Activated B cell treated with CpG ODN at 0.5 μM for 24 hours (primary cell): ENCODE measurements around the gene APCDD1L. TPM values are rescaled to one million over a fixed set of nuclear protein-coding genes. Genes with fewer than 3 reads are reported as not detected.
"Not testable (repeated sequence)": the region's sequence is repeated elsewhere in the genome, so short reads cannot be mapped to it uniquely, and the experiment has no call there.

Source experiments
- ATAC-seq: fragments of 200-7000 bp; cut with Tn5 transposase; one replicate; pipeline ENCODE4 v1.10.0; 2021; ENCODE audit warnings: low read depth, mild to moderate bottlenecking, moderate library complexity
- CTCF ChIA-PET: fragments of 350-600 bp; sonication (Branson Sonifier 250); formaldehyde crosslinking; loops from one replicate; lab custom pipeline; 2021; ENCODE audit warnings: antibody characterized with exemption; lab: Charles Lee
- POLR2A ChIA-PET: fragments of 350-600 bp; sonication (Branson Sonifier 250); formaldehyde crosslinking; loops from one replicate; lab custom pipeline; 2021; ENCODE audit warnings: antibody characterized with exemption; lab: Charles Lee
- DNase-seq: peaks from one replicate; pipeline ENCODE4 v3.0.0; 2022
- H3K27ac Mint-ChIP-seq: one replicate; pipeline ENCODE4 v1.8.0; 2020; ENCODE audit warnings: mixed read lengths
- H3K27me3 Mint-ChIP-seq: one replicate; pipeline ENCODE4 v1.8.0; 2021; ENCODE audit warnings: mixed read lengths
- H3K36me3 Mint-ChIP-seq: one replicate; pipeline ENCODE4 v1.8.0; 2021; ENCODE audit warnings: low read depth, mixed read lengths
- H3K4me1 Mint-ChIP-seq: one replicate; pipeline ENCODE4 v1.8.0; 2021; ENCODE audit warnings: mixed read lengths
- H3K4me3 Mint-ChIP-seq: one replicate; pipeline ENCODE4 v1.8.0; 2020; ENCODE audit warnings: mild to moderate bottlenecking, mixed read lengths
- H3K9me3 Mint-ChIP-seq: one replicate; pipeline ENCODE4 v1.8.0; 2020; ENCODE audit warnings: mixed read lengths
- intact Hi-C: fragments of 100-400 bp; cut with micrococcal nuclease; formaldehyde crosslinking; loops from one replicate; pipeline ENCODE4 v1.15.1; 2024
- total RNA-seq: library from RNA; stranded (reverse); gene quantifications from 2 replicates; pipeline ENCODE4 v1.2.3, GENCODE V29; 2022
- TF ChIP-seq, protein P1 (sequence below): fragments of 200-600 bp; IDR thresholded peaks from one replicate; pipeline ENCODE4 v1.8.0; 2022; ENCODE audit warnings: antibody characterized with exemption, mild to moderate bottlenecking

APCDD1L gene
- total RNA-seq, 1 donor from 2014 or later, result not detected

DNA sequence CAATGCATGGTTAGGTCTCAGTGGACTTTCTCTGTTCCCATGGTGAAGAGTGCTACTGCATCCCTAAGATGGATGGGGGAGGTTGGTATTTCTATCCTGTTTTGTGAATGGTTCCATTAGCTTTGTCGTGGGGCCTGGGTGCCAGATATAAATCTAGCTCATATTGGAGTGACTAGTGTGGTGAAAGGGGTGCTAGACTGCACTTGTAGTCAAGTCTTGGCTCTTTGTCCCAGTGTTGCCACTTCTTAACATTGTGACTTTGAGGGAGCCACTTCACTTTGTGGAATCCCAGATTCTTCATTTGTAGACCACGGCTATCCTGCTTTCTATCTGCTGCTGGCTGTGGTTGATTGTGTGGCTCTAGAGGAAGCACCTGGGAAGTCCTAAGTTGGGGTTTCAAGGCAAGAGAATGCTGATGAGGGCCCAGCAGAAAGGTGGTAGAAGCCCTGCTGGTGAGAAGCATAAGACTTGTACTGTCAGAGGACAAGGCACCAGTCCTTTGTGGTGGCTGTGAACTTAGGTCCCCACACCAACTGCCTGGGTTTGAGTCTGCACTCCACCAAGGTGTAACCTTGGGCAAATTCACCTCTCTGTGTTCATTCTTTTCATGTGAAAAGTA is 82.1 kb downstream of the APCDD1L start:
- POLR2A ChIA-PET, result no interaction called here
- intact Hi-C loops, result no loop called here
- peaks cover 27% of the 10 kb centered on the region for H3K4me1 Mint-ChIP-seq
- CTCF ChIA-PET, result no interaction called here
- H3K36me3 Mint-ChIP-seq, result peaks cover 59% of the 10 kb centered on the region
- ATAC-seq (no peak), DNase-seq (no peak)
- H3K27ac Mint-ChIP-seq, result no peak overlapping the region
- no peak overlapping the region for H3K4me3 Mint-ChIP-seq
- TF ChIP-seq, protein P1, sequence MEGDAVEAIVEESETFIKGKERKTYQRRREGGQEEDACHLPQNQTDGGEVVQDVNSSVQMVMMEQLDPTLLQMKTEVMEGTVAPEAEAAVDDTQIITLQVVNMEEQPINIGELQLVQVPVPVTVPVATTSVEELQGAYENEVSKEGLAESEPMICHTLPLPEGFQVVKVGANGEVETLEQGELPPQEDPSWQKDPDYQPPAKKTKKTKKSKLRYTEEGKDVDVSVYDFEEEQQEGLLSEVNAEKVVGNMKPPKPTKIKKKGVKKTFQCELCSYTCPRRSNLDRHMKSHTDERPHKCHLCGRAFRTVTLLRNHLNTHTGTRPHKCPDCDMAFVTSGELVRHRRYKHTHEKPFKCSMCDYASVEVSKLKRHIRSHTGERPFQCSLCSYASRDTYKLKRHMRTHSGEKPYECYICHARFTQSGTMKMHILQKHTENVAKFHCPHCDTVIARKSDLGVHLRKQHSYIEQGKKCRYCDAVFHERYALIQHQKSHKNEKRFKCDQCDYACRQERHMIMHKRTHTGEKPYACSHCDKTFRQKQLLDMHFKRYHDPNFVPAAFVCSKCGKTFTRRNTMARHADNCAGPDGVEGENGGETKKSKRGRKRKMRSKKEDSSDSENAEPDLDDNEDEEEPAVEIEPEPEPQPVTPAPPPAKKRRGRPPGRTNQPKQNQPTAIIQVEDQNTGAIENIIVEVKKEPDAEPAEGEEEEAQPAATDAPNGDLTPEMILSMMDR, result no peak
- no peaks in the 10 kb centered on the region for H3K27me3 Mint-ChIP-seq
- no peaks in the 10 kb centered on the region for H3K9me3 Mint-ChIP-seq

DNA sequence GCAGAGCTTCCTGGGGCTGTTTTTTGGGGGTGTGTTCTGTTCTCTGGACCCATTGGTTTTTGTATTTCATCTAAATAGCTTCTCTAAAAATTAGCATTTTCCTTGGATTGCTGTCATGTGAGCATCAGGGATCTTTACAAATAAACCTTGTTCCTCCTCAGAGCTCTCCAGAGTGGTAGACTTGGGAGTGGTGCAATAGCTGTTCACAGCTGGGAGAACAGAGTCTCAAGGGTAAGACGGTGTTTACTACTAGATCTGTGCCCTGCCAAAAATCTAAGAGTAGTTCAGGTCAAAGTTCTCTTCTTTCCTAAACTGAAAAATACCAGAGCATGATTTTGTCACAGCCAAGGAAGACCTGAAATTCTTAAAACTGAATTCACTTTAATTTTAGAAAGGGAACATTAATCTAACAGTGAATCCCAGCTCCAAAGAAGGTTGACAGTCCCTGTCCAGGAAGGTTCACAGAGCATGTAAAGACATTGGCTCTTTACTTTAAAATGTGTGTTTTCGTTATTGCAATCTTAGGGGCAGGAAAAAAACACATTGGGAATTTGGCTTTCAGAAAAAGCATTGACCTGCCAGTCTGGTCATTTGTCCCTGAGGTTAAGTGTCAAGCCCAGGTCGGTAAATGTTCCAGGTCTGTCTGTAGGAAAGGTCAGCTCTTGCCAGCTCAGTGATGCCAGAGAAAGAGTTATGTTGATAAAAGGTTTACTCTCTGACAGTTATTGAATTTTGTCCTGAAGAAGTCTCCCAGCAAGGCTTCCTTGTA is 82.8 kb downstream of the APCDD1L start:
- no peaks in the 10 kb centered on the region for H3K9me3 Mint-ChIP-seq
- no peak overlapping the region for H3K27ac Mint-ChIP-seq
- H3K27me3 Mint-ChIP-seq, result no peaks in the 10 kb centered on the region
- DNase-seq, result no peak
- intact Hi-C loops, result no loop called here
- CTCF ChIA-PET, result no interaction called here
- peaks cover 21% of the 10 kb centered on the region for H3K4me1 Mint-ChIP-seq
- TF ChIP-seq, protein P1, result no peak
- POLR2A ChIA-PET, result no interaction called here
- peaks cover 53% of the 10 kb centered on the region for H3K36me3 Mint-ChIP-seq
- H3K4me3 Mint-ChIP-seq, result no peak overlapping the region
- ATAC-seq, result no peak

DNA sequence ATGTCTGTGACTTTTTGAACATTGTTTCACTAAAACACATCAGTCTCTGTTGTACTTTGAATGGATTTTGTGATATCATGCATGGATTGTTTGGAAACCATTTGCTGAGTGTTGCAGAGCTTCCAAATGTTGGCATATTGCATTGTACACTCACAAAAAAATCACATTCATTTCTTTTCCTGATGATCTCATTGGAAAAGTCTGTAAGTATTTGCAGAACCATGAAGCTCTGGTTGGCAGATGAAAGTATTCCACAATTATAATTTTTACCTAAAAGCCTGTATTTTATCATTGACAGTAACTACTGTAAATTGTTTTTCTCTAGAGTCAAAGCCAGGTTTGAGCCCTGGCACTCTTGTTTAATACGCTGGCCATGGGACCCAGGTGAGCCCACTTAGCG is 84.1 kb downstream of the APCDD1L start:
- Mint-ChIP-seq H3K27me3 (no peaks in the 10 kb centered on the region), H3K4me1 (peaks cover 17% of the 10 kb centered on the region), H3K27ac (no peak overlapping the region), H3K36me3 (peaks cover 48% of the 10 kb centered on the region), H3K9me3 (no peaks in the 10 kb centered on the region), H3K4me3 (no peak overlapping the region)
- intact Hi-C loops, result no loop called here
- ChIA-PET POLR2A (no interaction called here), CTCF (no interaction called here)
- ATAC-seq (no peak), DNase-seq (no peak)
- TF ChIP-seq, protein P1, result no peak

DNA sequence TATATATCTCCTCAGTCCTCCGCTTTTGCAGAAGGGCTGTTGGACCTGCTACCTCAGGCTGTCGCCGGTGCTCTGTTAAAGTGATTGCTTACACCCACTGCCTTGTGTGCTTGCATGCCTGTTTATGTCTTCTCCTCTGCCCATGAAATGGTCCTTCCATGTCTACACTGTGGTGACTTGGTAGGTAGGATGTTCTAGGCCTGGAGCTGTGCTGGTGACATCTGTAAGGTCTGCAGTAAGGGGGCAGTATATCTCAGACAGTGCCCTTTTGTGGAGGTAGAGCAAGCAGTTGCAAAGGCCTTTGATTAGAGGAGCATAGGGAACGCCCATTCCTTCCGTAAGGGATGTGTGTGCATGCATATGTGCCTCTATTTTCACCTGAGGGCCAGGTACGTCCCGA is 85.9 kb downstream of the APCDD1L start:
- Mint-ChIP-seq H3K36me3 (peaks cover 44% of the 10 kb centered on the region), H3K4me3 (no peak overlapping the region), H3K4me1 (peaks cover 12% of the 10 kb centered on the region), H3K9me3 (no peaks in the 10 kb centered on the region), H3K27ac (no peak overlapping the region), H3K27me3 (no peaks in the 10 kb centered on the region)
- DNase-seq (no peak), ATAC-seq (no peak)
- TF ChIP-seq, protein P1, result no peak
- POLR2A ChIA-PET, result interaction anchor here (0.5 kb wide), 1 partner anchor 40 kb away, joined by 3 read pairs; no protein-coding TSS in a partner anchor
- intact Hi-C loops, result no loop called here
- CTCF ChIA-PET, result no interaction called here

DNA sequence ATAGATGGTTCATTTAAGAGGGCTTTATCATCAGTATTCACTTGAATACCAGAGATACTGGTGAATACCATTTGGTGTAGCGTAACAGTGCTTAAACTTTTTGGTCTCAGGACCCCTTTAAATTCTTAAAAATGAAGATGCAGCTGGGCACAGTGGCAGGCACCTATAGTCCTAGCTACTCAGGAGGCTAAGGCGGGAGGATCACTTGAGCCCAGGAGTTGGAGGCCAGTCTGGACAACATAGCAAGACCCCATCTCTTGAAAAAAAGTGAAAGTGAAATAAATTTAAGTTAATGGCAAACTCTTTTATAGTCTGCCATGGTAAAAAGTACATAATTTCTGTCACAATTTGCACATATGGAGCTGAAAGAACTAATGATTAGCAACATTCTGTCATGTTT is 86.8 kb downstream of the APCDD1L start:
- no peak for DNase-seq
- ChIA-PET POLR2A (no interaction called here), CTCF (no interaction called here)
- peaks cover 12% of the 10 kb centered on the region for H3K4me1 Mint-ChIP-seq
- TF ChIP-seq, protein P1, result no peak
- no peak overlapping the region for H3K27ac Mint-ChIP-seq
- no peak for ATAC-seq
- intact Hi-C loops, result no loop called here
- H3K4me3 Mint-ChIP-seq, result no peak overlapping the region
- peaks cover 48% of the 10 kb centered on the region for H3K36me3 Mint-ChIP-seq
- H3K9me3 Mint-ChIP-seq, result no peaks in the 10 kb centered on the region
- no peaks in the 10 kb centered on the region for H3K27me3 Mint-ChIP-seq

DNA sequence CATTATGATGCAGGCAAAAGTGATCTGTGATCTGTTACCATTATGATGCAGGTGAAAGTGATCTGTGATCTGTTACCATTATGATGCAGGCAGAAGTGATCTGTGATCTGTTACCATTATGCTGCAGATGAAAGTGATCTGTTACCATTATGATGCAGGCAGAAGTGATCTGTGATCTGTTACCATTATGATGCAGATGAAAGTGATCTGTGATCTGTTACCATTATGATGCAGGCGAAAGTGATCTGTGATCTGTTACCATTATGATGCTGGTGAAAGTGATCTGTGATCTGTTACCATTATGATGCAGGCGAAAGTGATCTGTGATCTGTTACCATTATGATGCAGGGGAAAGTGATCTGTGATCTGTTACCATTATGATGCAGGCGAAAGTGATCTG is 87.6 kb downstream of the APCDD1L start:
- POLR2A ChIA-PET, H3K27me3 Mint-ChIP-seq, H3K27ac Mint-ChIP-seq, intact Hi-C loops, H3K9me3 Mint-ChIP-seq, CTCF ChIA-PET, H3K4me1 Mint-ChIP-seq, DNase-seq, H3K4me3 Mint-ChIP-seq, ATAC-seq: not testable (repeated sequence)
- peaks cover 44% of the 10 kb centered on the region for H3K36me3 Mint-ChIP-seq
